Neural progenitor cell (in vitro differentiated cells): Measurements from ENCODE around the gene PIK3CD.

Source experiments
- EZH2 ChIP-seq: fragments of 200-600 bp; sonication (generic); IDR thresholded peaks from 2 replicates; pipeline ENCODE4 v1.6.1; 2017; ENCODE audit warnings: antibody characterized with exemption, mild to moderate bottlenecking, moderate library complexity
- EZH2phosphoT487 ChIP-seq: fragments of 200-600 bp; sonication (generic); IDR thresholded peaks from 2 replicates; pipeline ENCODE4 v1.6.1; 2017; ENCODE audit warnings: antibody characterized with exemption
- TF ChIP-seq, protein P1 (sequence below): fragments of 200-600 bp; sonication (generic); IDR thresholded peaks from 2 replicates; pipeline ENCODE4 v1.5.1; 2017; ENCODE audit warnings: antibody characterized with exemption, mild to moderate bottlenecking

DNA sequence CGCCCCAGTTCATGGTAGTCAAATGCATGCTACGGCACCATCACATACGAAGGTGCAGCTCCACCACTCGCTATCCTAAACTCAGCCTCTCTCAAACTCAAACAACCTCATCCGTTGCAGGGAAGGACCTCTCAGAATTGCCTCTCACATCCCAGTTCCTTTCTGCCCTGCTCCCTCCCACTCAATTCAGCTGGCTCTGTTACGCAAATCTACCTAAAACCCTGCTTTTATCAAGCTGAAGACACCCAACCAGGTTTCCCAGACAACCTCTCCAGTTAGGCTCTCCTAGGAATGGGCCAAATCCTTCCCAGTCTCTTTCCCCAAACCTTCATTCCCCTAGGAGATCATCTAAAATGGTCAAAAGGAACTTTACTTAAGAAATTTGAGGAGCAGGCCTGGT is 109.3 kb downstream of the PIK3CD start:
- TF ChIP-seq, protein P1, sequence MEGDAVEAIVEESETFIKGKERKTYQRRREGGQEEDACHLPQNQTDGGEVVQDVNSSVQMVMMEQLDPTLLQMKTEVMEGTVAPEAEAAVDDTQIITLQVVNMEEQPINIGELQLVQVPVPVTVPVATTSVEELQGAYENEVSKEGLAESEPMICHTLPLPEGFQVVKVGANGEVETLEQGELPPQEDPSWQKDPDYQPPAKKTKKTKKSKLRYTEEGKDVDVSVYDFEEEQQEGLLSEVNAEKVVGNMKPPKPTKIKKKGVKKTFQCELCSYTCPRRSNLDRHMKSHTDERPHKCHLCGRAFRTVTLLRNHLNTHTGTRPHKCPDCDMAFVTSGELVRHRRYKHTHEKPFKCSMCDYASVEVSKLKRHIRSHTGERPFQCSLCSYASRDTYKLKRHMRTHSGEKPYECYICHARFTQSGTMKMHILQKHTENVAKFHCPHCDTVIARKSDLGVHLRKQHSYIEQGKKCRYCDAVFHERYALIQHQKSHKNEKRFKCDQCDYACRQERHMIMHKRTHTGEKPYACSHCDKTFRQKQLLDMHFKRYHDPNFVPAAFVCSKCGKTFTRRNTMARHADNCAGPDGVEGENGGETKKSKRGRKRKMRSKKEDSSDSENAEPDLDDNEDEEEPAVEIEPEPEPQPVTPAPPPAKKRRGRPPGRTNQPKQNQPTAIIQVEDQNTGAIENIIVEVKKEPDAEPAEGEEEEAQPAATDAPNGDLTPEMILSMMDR: no peak
- no peak for TF ChIP-seq EZH2
- no peak for TF ChIP-seq EZH2phosphoT487
